ENCODE results near the gene SLC50A1. TPM values are rescaled to one million over a fixed set of nuclear protein-coding genes. Genes with fewer than 3 reads are reported as not detected.
A peak's percentile ranks its signal among the peaks of the same experiment; 100 is the strongest.
"Not testable (repeated sequence)": the region's sequence is repeated elsewhere in the genome, so short reads cannot be mapped to it uniquely, and the experiment has no call there.

Gene SLC50A1
- total RNA-seq, 3 donors from 2014 or later: 38.7 to 95.8 (median 66.4) TPM

- TF ChIP-seq CTCF (IDR thresholded peaks at IDR 0.05): no peak
- no peak for DNase-seq
- Histone ChIP-seq H3K4me3 (no peak overlapping the region), H3K36me3 (ENCODE audit: low read depth) (no peaks in the 10 kb centered on the region), H3K9me3 (no peaks in the 10 kb centered on the region), H3K4me1 (ENCODE audit: low read depth) (no peaks in the 10 kb centered on the region)
- ATAC-seq: no peak
- intact Hi-C loops (cut with DNase I, micrococcal nuclease): loop anchor here in 1 of 2 donors (10.0 kb wide), 1 partner anchor 45 kb away; no protein-coding TSS in a partner anchor
These were observed 24.5 kb downstream of the SLC50A1 start for GRCh38 chr1:155160128-155160527.

GRCh38 chr1:155162631-155163030, 27.0 kb downstream of the SLC50A1 start:
- H3K4me1 ChIP-seq (ENCODE audit: low read depth); H3K4me3 ChIP-seq; H3K36me3 ChIP-seq (ENCODE audit: low read depth); DNase-seq; ATAC-seq; H3K9me3 ChIP-seq: not testable (repeated sequence)
- intact Hi-C loops (cut with DNase I, micrococcal nuclease): loop anchor here in 1 of 2 donors (10.0 kb wide), 1 partner anchor 48 kb away; no protein-coding TSS in a partner anchor

- H3K9me3 ChIP-seq; H3K4me1 ChIP-seq (ENCODE audit: low read depth); ATAC-seq; DNase-seq; H3K4me3 ChIP-seq; H3K36me3 ChIP-seq (ENCODE audit: low read depth): not testable (repeated sequence)
- intact Hi-C loops (cut with DNase I, micrococcal nuclease): loop anchor here in 1 of 2 donors (10.0 kb wide), 1 partner anchor 49 kb away; no protein-coding TSS in a partner anchor
These were observed 28.1 kb downstream of the SLC50A1 start for GRCh38 chr1:155163785-155164184.

- DNase-seq; H3K4me1 ChIP-seq (ENCODE audit: low read depth); H3K4me3 ChIP-seq; ATAC-seq; H3K36me3 ChIP-seq (ENCODE audit: low read depth); H3K9me3 ChIP-seq: not testable (repeated sequence)
- intact Hi-C loops (cut with DNase I, micrococcal nuclease): loop anchor here in 1 of 2 donors (5.0 to 10.0 kb wide), 2 partner anchors 50 to 72 kb away; no protein-coding TSS in a partner anchor
These were observed 29.0 kb downstream of the SLC50A1 start for GRCh38 chr1:155164625-155165024.

GRCh38 chr1:155166051-155166470, 30.4 kb downstream of the SLC50A1 start:
- peaks cover 10% of the 10 kb centered on the region for H3K4me1 ChIP-seq (ENCODE audit: low read depth)
- no peak overlapping the region for H3K4me3 ChIP-seq
- no peak for TF ChIP-seq CTCF (IDR thresholded peaks at IDR 0.05)
- ATAC-seq: no peak
- no peak for DNase-seq
- intact Hi-C loops (cut with DNase I, micrococcal nuclease): loop anchor here in 1 of 2 donors (5.0 to 10.0 kb wide), 2 partner anchors 51 to 74 kb away; no protein-coding TSS in a partner anchor
- H3K36me3 ChIP-seq (ENCODE audit: low read depth): no peaks in the 10 kb centered on the region
- no peaks in the 10 kb centered on the region for H3K9me3 ChIP-seq

- no peak overlapping the region for H3K4me3 ChIP-seq
- peak; percentile 2 for ATAC-seq
- intact Hi-C loops (cut with DNase I, micrococcal nuclease): loop anchor here in 1 of 2 donors (5.0 to 10.0 kb wide), 2 partner anchors 52 to 74 kb away; no protein-coding TSS in a partner anchor
- DNase-seq: peak in 2 of 3 donors; percentile 51 to 60
- H3K9me3 ChIP-seq: no peaks in the 10 kb centered on the region
- peaks cover 10% of the 10 kb centered on the region for H3K4me1 ChIP-seq (ENCODE audit: low read depth)
- H3K36me3 ChIP-seq (ENCODE audit: low read depth): no peaks in the 10 kb centered on the region
- no peak for TF ChIP-seq CTCF (IDR thresholded peaks at IDR 0.05)
These were observed 31.0 kb downstream of the SLC50A1 start for GRCh38 chr1:155166471-155167165.
